ENCODE results near the gene MME.
"Not testable (repeated sequence)": the region's sequence is repeated elsewhere in the genome, so short reads cannot be mapped to it uniquely, and the experiment has no call there.

The MME gene

GRCh38 chr3:155084567-155084966 is 4.4 kb downstream of the MME start:
- DNase-seq (ENCODE audit: low spot score): no peak

- DNase-seq (ENCODE audit: low spot score): no peak
These were observed 5.9 kb downstream of the MME start for GRCh38 chr3:155086051-155086450.

GRCh38 chr3:155088706-155089345 is 8.7 kb downstream of the MME start:
- no peak for DNase-seq (ENCODE audit: low spot score)

GRCh38 chr3:155089495-155089894 is 9.4 kb downstream of the MME start:
- DNase-seq (ENCODE audit: low spot score): no peak

- no peak for DNase-seq (ENCODE audit: low spot score)
These were observed 13.1 kb downstream of the MME start for GRCh38 chr3:155093261-155093660.

GRCh38 chr3:155096303-155097008 is 16.3 kb downstream of the MME start:
- no peak for DNase-seq (ENCODE audit: low spot score)

- DNase-seq (ENCODE audit: low spot score): no peak
These were observed 16.9 kb downstream of the MME start for GRCh38 chr3:155097009-155097349.

- no peak for DNase-seq (ENCODE audit: low spot score)
These were observed 21.3 kb downstream of the MME start for GRCh38 chr3:155101398-155101797.

GRCh38 chr3:155102329-155102728 is 22.2 kb downstream of the MME start:
- no peak for DNase-seq (ENCODE audit: low spot score)

- DNase-seq (ENCODE audit: low spot score): no peak
These were observed 23.6 kb downstream of the MME start for GRCh38 chr3:155103686-155104085.

- DNase-seq (ENCODE audit: low spot score): no peak
These were observed 26.0 kb downstream of the MME start for GRCh38 chr3:155106119-155106518.

- no peak for DNase-seq (ENCODE audit: low spot score)
These were observed 29.9 kb downstream of the MME start for GRCh38 chr3:155110022-155110421.

- DNase-seq (ENCODE audit: low spot score): no peak
These were observed 31.1 kb downstream of the MME start for GRCh38 chr3:155110996-155111901.

GRCh38 chr3:155111971-155112370 is 31.9 kb downstream of the MME start:
- no peak for DNase-seq (ENCODE audit: low spot score)

- DNase-seq (ENCODE audit: low spot score): no peak
These were observed 32.7 kb downstream of the MME start for GRCh38 chr3:155112661-155113389.

- DNase-seq (ENCODE audit: low spot score): not testable (repeated sequence)
These were observed 44.6 kb downstream of the MME start for GRCh38 chr3:155124745-155125144.

GRCh38 chr3:155129396-155129795 is 49.3 kb downstream of the MME start:
- DNase-seq (ENCODE audit: low spot score): no peak

- no peak for DNase-seq (ENCODE audit: low spot score)
These were observed 49.9 kb downstream of the MME start for GRCh38 chr3:155130001-155130400.

- DNase-seq (ENCODE audit: low spot score): no peak
These were observed 51.0 kb downstream of the MME start for GRCh38 chr3:155131104-155131503.

- DNase-seq (ENCODE audit: low spot score): not testable (repeated sequence)
These were observed 54.2 kb downstream of the MME start for GRCh38 chr3:155134311-155134710.

GRCh38 chr3:155135003-155135402 is 54.9 kb downstream of the MME start:
- DNase-seq (ENCODE audit: low spot score): no peak

GRCh38 chr3:155138677-155139076 is 58.6 kb downstream of the MME start:
- DNase-seq (ENCODE audit: low spot score): no peak
